Lung (tissue), 12 donors: ENCODE measurements around the gene NDUFAF8. TPM values are rescaled to one million over a fixed set of nuclear protein-coding genes. Genes with fewer than 3 reads are reported as not detected.

Experiments used
- ATAC-seq: fragments of 200-7000 bp; cut with Tn5 transposase; one replicate; pipeline ENCODE4 v1.9.1; 2020; ENCODE audit warnings: moderate number of reproducible peaks; ENCODE audit not compliant: insufficient read depth, low FRiP score
- DNase-seq, 3 donors: peaks; one replicate each; pipeline ENCODE4 v3.0.0-alpha.2; 2013 to 2017
- H3K27ac ChIP-seq, 2 donors: one replicate each; pipeline ENCODE4 v1.5.1; 2013; ENCODE audit warnings: mild to moderate bottlenecking in 2 of 2, moderate library complexity in 2 of 2, control low read depth in 1 of 2, inconsistent platforms in 1 of 2, low read depth in 1 of 2, low read length in 1 of 2
- H3K27me3 ChIP-seq, 3 donors: one replicate each; pipeline ENCODE4 v1.5.1; 2013; ENCODE audit warnings: low read length in 2 of 3; ENCODE audit not compliant: control insufficient read depth in 3 of 3, insufficient read depth in 3 of 3
- H3K36me3 ChIP-seq, 4 donors: one replicate each; pipeline ENCODE4 v1.5.1; 2013; ENCODE audit warnings: low read length in 4 of 4, mild to moderate bottlenecking in 1 of 4, moderate library complexity in 1 of 4; ENCODE audit not compliant: control insufficient read depth in 4 of 4, insufficient read depth in 4 of 4
- H3K4me1 ChIP-seq, 5 donors: one replicate each; pipeline ENCODE4 v1.5.1; 2013; ENCODE audit warnings: low read length in 5 of 5, mild to moderate bottlenecking in 2 of 5, moderate library complexity in 1 of 5; ENCODE audit not compliant: control insufficient read depth in 5 of 5, insufficient read depth in 5 of 5
- H3K4me3 ChIP-seq: one replicate; pipeline ENCODE4 v1.5.1; 2013; ENCODE audit warnings: mild to moderate bottlenecking, control low read depth, moderate library complexity
- H3K9ac ChIP-seq, 2 donors: one replicate each; pipeline ENCODE4 v1.5.1; 2013; ENCODE audit warnings: low read length in 2 of 2, control low read depth in 1 of 2; ENCODE audit not compliant: insufficient read depth in 1 of 2
- H3K9me3 ChIP-seq, 4 donors: one replicate each; pipeline ENCODE4 v1.5.1; 2013; ENCODE audit warnings: low read length in 3 of 4, mild to moderate bottlenecking in 1 of 4, moderate library complexity in 1 of 4; ENCODE audit not compliant: control insufficient read depth in 4 of 4, insufficient read depth in 3 of 4
- CTCF ChIP-seq: IDR thresholded peaks from 2 replicates; pipeline ENCODE4 v1.5.1; 2012; ENCODE audit warnings: mild to moderate bottlenecking; ENCODE audit errors: control extremely low read depth, extremely low read depth
- WGBS, 2 donors: extraction: QIAGEN DNeasy Blood & Tissue Kit; methylation state at CpG; one replicate each; pipeline ENCODE4 v1.1.7; 2013; 5-methylcytosine and 5-hydroxymethylcytosine counted together
- polyA plus RNA-seq, 2 donors: library from polyadenylated mRNA; stranded (reverse); fragments of 200-250 nt; gene quantifications; one replicate each; pipeline ENCODE4 v1.2.1, GENCODE V29; 2013
- total RNA-seq, 2 donors: library from RNA; depleted of rRNA in 1 of 2; stranded (reverse); fragments of >200 nt in 1 of 2; gene quantifications; one replicate each; pipeline ENCODE4 v1.2.1, GENCODE V29; 2014 to 2021
- donor health status: control.
- donor health status: control.
- donor health status: Bipolar disorder and iron deficiency.
- donor health status: healthy.
- donor health status: DM: yes; HTN: yes; CAD: no.

The NDUFAF8 gene
- total and polyA plus RNA-seq, 4 donors = 12.7 to 51.1 (median 29.9) TPM

- WGBS, 2 donors = 83 to 87% methylated on average over 35 to 38 of the region's 38 CpGs
- Histone ChIP-seq H3K4me3 (no peak overlapping the region), H3K27ac (no peak overlapping the region), H3K4me1 (peaks cover 0 to 13% (median 0%) of the 10 kb centered on the region in 5 donors), H3K9ac (no peak overlapping the region), H3K27me3 (no peaks in the 10 kb centered on the region), H3K36me3 (peaks cover 0 to 16% (median 0%) of the 10 kb centered on the region in 4 donors), H3K9me3 (no peaks in the 10 kb centered on the region)
- DNase-seq = peak in 2 of 3 donors; percentile 6 to 34
- no peak for TF ChIP-seq CTCF
- no peak for ATAC-seq
These were observed 45.5 kb upstream of the NDUFAF8 start for GRCh38 chr17:81193470-81194224.

GRCh38 chr17:81194225-81194760, 44.8 kb upstream of the NDUFAF8 start:
- no peaks in the 10 kb centered on the region for H3K9me3 ChIP-seq
- H3K36me3 ChIP-seq = peaks cover 0 to 20% (median 0%) of the 10 kb centered on the region in 4 donors
- H3K4me1 ChIP-seq = peaks cover 0 to 14% (median 0%) of the 10 kb centered on the region in 5 donors
- H3K9ac ChIP-seq = no peak overlapping the region
- no peak overlapping the region for H3K27ac ChIP-seq
- WGBS, 2 donors = 91% methylated on average over 21 of the region's 21 CpGs
- no peak for TF ChIP-seq CTCF
- no peak for ATAC-seq
- H3K4me3 ChIP-seq = no peak overlapping the region
- H3K27me3 ChIP-seq = no peaks in the 10 kb centered on the region
- DNase-seq = no peak

- H3K4me3 ChIP-seq = no peak overlapping the region
- 93 to 95% methylated on average over 37 of the region's 37 CpGs for WGBS, 2 donors
- H3K27ac ChIP-seq = no peak overlapping the region
- peaks cover 0 to 19% (median 0%) of the 10 kb centered on the region in 5 donors for H3K4me1 ChIP-seq
- H3K36me3 ChIP-seq = peaks cover 0 to 18% (median 0%) of the 10 kb centered on the region in 4 donors
- no peaks in the 10 kb centered on the region for H3K9me3 ChIP-seq
- DNase-seq (no peak), ATAC-seq (no peak)
- no peak for TF ChIP-seq CTCF
- no peak overlapping the region for H3K9ac ChIP-seq
- no peaks in the 10 kb centered on the region for H3K27me3 ChIP-seq
These were observed 43.9 kb upstream of the NDUFAF8 start for GRCh38 chr17:81194941-81195901.
